Mucosa of descending colon (tissue), 3 donors: ENCODE measurements around the gene PSPC1. TPM values are rescaled to one million over a fixed set of nuclear protein-coding genes. Genes with fewer than 3 reads are reported as not detected.

Experiments
- ATAC-seq: fragments of 200-7000 bp; cut with Tn5 transposase; one replicate; pipeline ENCODE4 v1.9.1; 2020; ENCODE audit warnings: mild to moderate bottlenecking, moderate library complexity
- DNase-seq, 3 donors: peaks; one replicate each; pipeline ENCODE4 v3.0.0-alpha.2; 2020
- H3K36me3 ChIP-seq: fragments of 200-600 bp; one replicate; pipeline ENCODE4 v1.8.0; 2021; ENCODE audit warnings: low read depth, mild to moderate bottlenecking
- H3K4me1 ChIP-seq: fragments of 200-600 bp; one replicate; pipeline ENCODE4 v1.8.0; 2021; ENCODE audit warnings: low read depth, mild to moderate bottlenecking
- H3K4me3 ChIP-seq: fragments of 200-600 bp; one replicate; pipeline ENCODE4 v1.8.0; 2021; ENCODE audit warnings: mild to moderate bottlenecking
- H3K9me3 ChIP-seq: fragments of 200-600 bp; one replicate; pipeline ENCODE4 v1.8.0; 2021; ENCODE audit warnings: mild to moderate bottlenecking
- intact Hi-C, 2 donors: fragments of 100-400 bp; cut with DNase I in 1 of 2; cut with micrococcal nuclease in 1 of 2; formaldehyde crosslinking; loops; one replicate each; pipeline versions ENCODE4 v1.11.0 to v1.11.1; 2022; cut with DNase I, micrococcal nuclease
- total RNA-seq, 3 donors: library from RNA; stranded (reverse); fragmentation: NEBNext Ultra II Directional in 2 of 3; extraction: Animal tissue kit (Norgen Biotek cat#: 25700) in 2 of 3; gene quantifications; one replicate each; pipeline versions ENCODE4 v1.2.1 to v1.2.4, GENCODE V29; 2021 to 2023
- TF ChIP-seq, protein P1 (sequence below): fragments of 200-600 bp; IDR thresholded peaks from one replicate; pipeline ENCODE4 v1.8.0; 2022; ENCODE audit warnings: antibody characterized with exemption, mild to moderate bottlenecking
- donor health status: DM: no; HTN: no; CAD: no; lungs with moderate emphysema.
- donor health status: DM: no; HTN: no; CAD: no.
- donor health status: DM: no; HTN: yes; CAD: no.

The PSPC1 gene
- total RNA-seq, 3 donors from 2014 or later: 40.1 to 47.9 (median 42.9) TPM

- ATAC-seq (no peak), DNase-seq (no peak)
- no peaks in the 10 kb centered on the region for H3K4me1 ChIP-seq
- no peaks in the 10 kb centered on the region for H3K9me3 ChIP-seq
- TF ChIP-seq, protein P1, sequence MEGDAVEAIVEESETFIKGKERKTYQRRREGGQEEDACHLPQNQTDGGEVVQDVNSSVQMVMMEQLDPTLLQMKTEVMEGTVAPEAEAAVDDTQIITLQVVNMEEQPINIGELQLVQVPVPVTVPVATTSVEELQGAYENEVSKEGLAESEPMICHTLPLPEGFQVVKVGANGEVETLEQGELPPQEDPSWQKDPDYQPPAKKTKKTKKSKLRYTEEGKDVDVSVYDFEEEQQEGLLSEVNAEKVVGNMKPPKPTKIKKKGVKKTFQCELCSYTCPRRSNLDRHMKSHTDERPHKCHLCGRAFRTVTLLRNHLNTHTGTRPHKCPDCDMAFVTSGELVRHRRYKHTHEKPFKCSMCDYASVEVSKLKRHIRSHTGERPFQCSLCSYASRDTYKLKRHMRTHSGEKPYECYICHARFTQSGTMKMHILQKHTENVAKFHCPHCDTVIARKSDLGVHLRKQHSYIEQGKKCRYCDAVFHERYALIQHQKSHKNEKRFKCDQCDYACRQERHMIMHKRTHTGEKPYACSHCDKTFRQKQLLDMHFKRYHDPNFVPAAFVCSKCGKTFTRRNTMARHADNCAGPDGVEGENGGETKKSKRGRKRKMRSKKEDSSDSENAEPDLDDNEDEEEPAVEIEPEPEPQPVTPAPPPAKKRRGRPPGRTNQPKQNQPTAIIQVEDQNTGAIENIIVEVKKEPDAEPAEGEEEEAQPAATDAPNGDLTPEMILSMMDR: no peak
- H3K4me3 ChIP-seq: no peak overlapping the region
- intact Hi-C loops: no loop called here
- H3K36me3 ChIP-seq: peaks cover 8% of the 10 kb centered on the region
Measured at GRCh38 chr13:19673473-19674430, 109.0 kb downstream of the PSPC1 start.

- Histone ChIP-seq H3K4me1 (no peaks in the 10 kb centered on the region), H3K36me3 (peaks cover 8% of the 10 kb centered on the region), H3K4me3 (no peak overlapping the region), H3K9me3 (no peaks in the 10 kb centered on the region)
- intact Hi-C loops: no loop called here
- ATAC-seq (no peak), DNase-seq (no peak)
- TF ChIP-seq, protein P1: no peak
Measured at GRCh38 chr13:19672990-19673389, 109.8 kb downstream of the PSPC1 start.

GRCh38 chr13:19670147-19670546, 112.6 kb downstream of the PSPC1 start:
- intact Hi-C loops: no loop called here
- no peak overlapping the region for H3K4me3 ChIP-seq
- TF ChIP-seq, protein P1: no peak
- H3K4me1 ChIP-seq: no peaks in the 10 kb centered on the region
- H3K36me3 ChIP-seq: peaks cover 8% of the 10 kb centered on the region
- ATAC-seq (no peak), DNase-seq (no peak)
- no peaks in the 10 kb centered on the region for H3K9me3 ChIP-seq

DNA sequence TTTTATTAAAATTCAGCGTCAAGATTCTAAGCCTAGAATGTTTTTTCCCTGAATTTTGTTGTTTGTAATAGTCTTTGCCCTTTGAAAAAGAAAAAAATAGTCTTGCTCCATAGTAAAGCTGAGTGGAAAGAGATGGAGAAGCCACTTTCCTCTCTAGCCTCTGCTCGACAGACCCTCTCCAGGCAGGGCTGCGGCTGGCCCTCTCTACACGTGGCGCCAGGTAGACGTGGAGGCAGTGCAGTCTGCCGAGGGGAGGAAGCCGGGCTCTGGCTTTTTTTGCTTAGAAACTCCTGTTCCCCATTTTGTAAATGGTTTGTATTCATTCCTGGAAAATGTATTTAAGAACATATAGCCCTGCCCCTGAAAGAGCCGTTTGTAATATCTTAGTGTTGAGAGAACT, 114.0 kb downstream of the PSPC1 start:
- Histone ChIP-seq H3K36me3 (peaks cover 8% of the 10 kb centered on the region), H3K9me3 (no peaks in the 10 kb centered on the region), H3K4me3 (no peak overlapping the region), H3K4me1 (no peaks in the 10 kb centered on the region)
- TF ChIP-seq, protein P1: no peak
- DNase-seq (no peak), ATAC-seq (no peak)
- intact Hi-C loops: no loop called here

DNA sequence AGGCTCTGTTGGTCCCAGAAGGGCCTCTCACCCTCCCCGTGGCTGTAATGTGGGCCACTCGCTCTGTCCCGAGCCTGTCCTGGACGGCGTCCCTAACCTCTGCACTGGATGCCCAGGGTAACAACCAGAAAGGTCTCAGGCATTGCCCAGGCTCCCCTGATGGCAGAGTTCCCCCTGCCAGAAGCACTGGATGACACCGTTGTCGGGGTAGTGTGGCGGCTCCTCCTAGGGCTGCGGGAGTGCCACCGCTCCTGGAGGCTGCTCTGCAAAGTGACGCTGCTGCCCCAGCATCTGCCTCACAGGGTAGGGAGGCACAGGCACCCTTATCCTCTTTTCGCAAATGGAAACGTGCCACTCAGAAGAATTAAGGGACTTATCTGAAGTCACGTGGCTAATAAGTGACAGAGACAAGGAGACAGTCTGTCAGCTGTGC, 117.3 kb downstream of the PSPC1 start:
- Histone ChIP-seq H3K36me3 (no peaks in the 10 kb centered on the region), H3K9me3 (no peaks in the 10 kb centered on the region), H3K4me1 (no peaks in the 10 kb centered on the region), H3K4me3 (no peak overlapping the region)
- DNase-seq (no peak), ATAC-seq (no peak)
- TF ChIP-seq, protein P1: no peak
- intact Hi-C loops: no loop called here
